MV-4-11 (cell line): ENCODE data around the gene RFT1.
A peak's percentile ranks its signal among the peaks of the same experiment; 100 is the strongest.

ENCODE experiments used
- DNase-seq: peaks from one replicate; lab custom pipeline; 2025; lab: John Stamatoyannopoulos, UW

RFT1 gene

GRCh38 chr3:53091011-53091410, 39.2 kb downstream of the RFT1 start:
- DNase-seq: no peak

- no peak for DNase-seq
These were observed 40.7 kb downstream of the RFT1 start for GRCh38 chr3:53089511-53089910.

DNA sequence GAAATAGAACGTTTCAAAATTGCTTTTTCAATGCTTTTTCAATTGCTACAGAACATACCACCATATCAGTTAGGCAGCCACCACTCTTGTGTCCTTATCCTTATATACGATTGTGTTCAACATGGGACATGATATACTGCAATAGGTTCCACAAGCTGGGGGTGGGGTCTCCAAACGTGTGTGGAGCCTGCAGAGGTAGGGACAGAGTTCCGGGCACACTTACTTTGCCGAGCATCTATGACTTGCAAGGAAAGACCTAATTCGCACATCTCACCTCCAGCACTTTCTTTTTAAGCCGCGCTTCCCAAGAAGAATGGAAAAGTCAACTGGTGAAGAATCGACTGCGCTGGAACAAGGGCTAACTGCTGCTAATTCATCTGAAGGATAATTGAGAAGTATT, 44.8 kb downstream of the RFT1 start:
- no peak for DNase-seq

DNA sequence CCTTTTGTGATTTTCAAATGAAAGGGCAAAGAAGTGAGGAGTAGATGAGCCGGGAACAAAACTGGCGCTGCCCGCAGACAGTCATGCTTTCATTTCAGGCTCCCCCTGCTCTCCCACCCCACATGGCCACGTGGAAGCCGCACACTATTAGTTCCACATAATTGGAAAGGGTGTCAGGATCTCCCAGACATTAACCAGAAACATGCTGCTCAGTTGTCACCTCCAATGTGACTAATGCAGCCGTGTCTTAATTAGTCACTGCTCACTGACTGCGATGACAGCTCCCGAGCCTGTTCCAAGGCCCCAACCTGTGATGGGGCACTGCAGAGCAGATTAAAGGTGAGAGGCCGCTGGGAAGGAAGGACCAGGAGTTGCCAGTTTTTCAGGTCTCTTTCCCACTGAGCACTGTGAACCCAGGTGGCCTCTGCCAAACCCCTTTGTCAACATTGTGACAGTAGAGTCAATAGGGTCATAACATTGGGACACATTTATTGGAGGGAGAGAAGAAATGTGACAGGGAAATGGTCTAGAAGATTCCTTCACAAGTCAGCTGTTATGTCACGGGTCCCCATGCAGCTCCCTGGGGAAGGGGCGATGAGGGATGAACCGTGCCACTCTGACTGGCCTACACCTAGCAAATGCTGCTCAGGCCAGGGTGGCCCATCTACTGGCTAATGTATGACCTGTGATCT, 45.8 kb downstream of the RFT1 start:
- no peak for DNase-seq

DNA sequence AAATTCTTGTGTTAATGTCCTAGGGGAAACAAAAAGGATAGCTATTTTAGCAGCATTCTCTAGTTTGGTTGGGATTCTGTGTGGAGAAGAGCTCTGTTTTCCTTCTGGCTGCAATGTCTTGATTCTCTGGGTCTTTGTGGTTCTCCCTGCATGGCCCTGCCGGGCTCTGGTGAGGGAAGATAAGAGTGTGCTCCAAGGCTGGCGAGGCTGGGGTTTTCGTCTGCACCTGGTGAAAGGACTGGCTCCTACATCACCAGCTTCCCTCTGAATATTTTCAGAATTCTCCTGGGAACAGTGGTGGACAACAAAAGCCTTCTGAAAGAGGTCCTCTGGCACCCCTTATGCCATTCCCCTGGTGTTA, 46.3 kb downstream of the RFT1 start:
- DNase-seq: no peak

GRCh38 chr3:53083521-53083920, 46.7 kb downstream of the RFT1 start:
- DNase-seq: no peak

DNA sequence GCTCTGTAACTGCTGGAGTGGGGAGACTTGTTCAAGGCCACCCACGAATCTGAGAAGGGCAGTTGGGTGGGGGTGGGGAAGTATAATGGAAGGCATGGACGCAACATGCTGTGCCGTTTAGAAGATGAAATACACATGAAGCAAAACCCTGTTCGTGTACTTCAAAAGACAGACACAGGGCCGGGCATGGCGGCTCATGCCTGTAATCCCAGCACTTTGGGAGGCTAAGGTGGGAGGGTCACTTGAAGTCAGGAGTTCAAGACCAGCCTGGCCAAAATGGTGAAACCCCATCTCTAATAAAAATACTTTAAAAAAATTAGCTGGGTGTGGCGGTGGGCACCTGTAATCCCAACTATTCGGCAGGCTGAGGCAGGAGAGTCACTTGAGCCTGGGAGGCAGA, 47.5 kb downstream of the RFT1 start:
- no peak for DNase-seq

DNA sequence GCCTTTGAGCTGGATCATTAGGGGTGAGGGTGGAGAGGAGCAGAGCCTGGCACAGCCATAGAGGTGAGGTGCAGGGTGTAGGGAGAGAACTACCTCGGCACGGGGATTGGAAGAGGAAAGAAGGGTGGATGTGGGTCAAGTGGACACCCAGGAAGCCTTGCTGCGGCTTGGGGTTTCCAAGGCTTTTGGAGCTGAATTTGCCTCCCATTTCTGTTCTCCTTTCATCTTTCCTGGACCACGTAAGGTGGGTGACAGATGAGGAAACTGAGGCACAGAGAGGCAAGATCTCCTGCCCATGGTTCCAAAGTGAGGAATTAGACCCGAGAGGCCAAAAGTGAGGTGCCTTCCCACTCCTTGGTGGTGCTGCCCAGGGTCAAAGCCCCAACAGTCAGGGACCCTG, 48.9 kb downstream of the RFT1 start:
- DNase-seq: no peak

GRCh38 chr3:53080612-53081205, 49.5 kb downstream of the RFT1 start:
- no peak for DNase-seq

GRCh38 chr3:53079791-53080555, 50.3 kb downstream of the RFT1 start:
- no peak for DNase-seq

GRCh38 chr3:53079147-53079546, 51.1 kb downstream of the RFT1 start:
- DNase-seq: no peak

- no peak for DNase-seq
These were observed 51.6 kb downstream of the RFT1 start for GRCh38 chr3:53078656-53079055.

DNA sequence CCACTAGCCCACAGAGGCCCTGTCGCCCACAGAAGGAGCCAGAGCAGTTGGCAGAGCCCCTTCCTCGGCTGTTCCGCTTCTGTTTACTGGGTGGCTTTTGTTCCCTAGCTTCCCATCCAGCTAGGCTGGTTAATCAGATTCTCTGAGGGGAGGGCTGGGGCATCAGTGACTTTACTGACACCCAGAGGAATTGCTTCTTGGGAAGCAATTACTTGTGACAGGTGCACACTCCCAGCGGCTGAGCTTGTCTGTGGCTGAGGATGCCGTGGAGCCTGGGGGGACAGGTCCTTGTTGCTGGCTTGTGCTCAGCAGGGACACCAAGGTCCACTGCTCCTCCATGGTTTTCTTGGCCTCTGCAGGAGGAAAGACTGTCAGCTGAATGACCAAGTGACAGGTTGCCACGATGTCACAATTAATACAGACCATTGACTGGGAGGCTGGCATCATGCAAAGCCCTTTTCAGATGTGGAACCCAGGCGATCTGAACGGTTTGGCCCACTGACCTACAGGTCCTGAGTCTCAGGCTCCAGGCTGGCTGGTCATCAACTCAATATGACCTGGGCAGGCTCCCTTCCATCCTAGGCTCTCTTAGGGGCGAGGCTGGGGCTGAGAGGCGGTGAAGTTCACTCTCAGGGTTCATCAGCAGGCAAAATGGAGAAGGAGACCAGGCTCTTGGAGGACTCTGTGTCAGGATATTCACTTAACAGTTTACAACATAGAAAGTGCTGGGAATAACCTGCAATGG, 52.6 kb downstream of the RFT1 start:
- no peak for DNase-seq

- peak; percentile 47 for DNase-seq
These were observed 54.5 kb downstream of the RFT1 start for GRCh38 chr3:53075743-53076140.

DNA sequence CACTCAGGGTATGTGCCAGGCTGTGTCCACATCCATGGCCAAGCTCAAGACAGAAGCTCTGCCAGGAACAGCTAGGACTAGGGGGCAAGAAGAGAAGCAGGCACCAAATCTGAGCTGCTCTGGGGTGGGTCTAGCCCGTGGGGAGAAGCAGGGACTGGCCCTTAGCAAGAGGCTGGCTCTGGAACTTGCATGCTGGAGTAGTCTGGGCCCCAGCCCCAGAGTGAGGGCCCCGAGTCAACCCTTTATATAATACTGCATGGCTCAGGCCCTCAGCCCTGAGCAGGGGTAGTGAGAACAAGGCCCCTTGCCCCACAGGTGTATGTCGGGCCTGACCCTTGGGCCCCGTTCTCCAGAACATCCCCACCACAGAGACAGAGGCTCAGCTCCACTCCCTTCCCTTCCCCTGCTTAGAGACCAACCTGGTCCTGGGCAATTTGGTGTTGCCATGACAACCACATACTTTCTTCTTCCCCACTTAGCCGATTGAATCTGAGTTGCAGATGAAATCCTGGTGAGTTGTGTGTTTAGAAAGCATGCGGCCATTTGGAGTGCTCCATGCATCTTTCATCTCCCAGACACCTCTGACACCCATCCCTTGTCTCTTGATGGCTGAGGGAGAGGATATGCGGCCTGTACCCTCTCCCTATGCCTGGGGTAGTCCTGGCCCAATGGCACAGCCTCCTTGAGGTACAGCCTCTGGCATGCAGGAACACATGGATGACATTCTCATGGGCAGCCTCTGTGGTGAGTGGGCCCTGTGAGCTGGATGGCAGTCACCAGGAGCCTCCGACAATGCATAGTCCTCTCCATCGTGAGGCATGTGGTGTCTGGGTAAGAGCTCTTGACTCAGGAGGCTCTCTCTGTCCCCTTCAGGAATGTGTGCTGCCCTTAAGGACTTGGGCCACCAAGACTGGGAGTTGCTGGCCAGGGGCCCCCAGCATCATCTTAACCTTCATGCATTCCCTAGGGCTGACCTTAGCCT, 55.2 kb downstream of the RFT1 start:
- no peak for DNase-seq

GRCh38 chr3:53074366-53074696, 55.9 kb downstream of the RFT1 start:
- no peak for DNase-seq

GRCh38 chr3:53073553-53074365, 56.5 kb downstream of the RFT1 start:
- no peak for DNase-seq

DNA sequence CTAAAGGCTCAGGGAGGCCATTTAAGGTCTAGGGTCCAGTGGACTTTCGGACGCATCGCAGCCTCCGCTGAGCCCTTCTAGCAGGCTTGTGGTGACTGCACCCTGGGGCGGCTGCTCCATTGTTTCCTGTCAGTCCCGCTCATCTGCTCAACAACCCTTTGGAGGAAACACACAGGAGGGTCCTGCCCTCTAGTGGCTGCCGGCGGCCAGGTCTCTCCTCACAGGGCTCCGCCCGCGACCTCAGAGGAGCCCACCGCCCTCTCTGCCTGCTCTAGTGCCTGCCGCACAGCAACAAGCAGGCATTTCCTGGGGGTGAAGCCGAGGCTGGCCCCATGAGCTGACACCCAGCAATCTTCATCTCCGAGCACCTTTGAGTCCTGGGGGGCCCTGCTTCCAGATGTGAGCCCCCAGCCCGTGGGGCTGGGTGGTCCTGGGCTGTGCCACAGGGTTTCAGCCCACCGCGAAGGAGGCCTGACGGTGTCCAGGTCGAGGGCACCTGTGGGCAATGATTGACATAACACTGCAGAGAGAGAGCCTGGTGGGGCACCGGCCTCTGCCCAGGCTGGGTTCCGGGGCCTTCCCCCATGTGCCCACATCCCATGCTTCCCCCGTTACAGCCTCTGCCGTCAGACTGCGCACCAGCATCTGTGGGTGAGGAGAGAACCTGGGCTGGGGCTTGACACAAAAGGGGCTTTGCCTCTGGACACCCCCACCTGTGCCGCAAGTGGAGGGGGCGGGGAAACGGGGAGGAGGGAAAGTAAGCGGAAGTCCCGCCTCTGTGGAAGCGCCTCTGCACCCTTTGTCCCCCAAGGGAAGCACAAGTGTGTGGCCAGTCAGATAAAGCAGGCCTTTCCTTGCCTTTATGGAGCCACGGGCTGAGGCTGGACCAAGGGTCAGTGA, 57.3 kb downstream of the RFT1 start:
- DNase-seq: peak; percentile 84

DNA sequence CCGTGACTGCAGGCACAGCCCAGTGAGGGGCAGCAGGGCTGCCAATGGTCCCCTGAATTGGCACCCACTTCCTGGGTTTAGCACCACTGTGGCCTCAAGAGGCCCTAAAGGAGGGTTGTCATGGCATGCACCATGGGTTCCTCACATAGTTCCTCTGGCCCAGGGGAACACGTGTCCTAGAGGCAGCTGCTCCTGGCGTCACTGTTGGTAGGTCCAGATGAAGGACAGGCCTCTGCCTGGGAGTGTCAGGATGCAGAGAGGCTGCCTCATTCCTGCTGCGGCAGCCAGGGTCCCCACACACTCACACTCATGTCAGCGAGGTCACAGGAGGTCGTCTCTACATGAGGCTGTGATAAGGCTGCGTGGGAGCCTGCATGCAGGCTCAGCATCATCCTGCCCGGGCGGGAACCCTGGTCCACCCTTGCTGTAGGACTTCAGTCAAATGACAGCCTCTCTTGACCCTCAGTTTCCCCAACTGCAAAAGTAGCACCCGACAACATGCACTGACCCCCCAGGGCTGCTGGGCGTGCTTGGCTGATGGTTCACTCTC, 58.3 kb downstream of the RFT1 start:
- DNase-seq: no peak
